GM23338 (cell line): Measurements from ENCODE around the gene ASB5. TPM values are rescaled to one million over a fixed set of nuclear protein-coding genes. Genes with fewer than 3 reads are reported as not detected.

Source experiments
- ATAC-seq: fragments of 200-7000 bp; cut with Tn5 transposase; 3 replicates; pipeline ENCODE4 v1.9.1; 2020
- DNase-seq: peaks from one replicate; pipeline ENCODE4 v3.0.0-alpha.2; 2015; ENCODE audit warnings: low spot score
- H2AFZ ChIP-seq: fragments of 200-600 bp; sonication (generic); 2 replicates; pipeline ENCODE4 v1.8.0; 2016; ENCODE audit warnings: antibody characterized with exemption, mild to moderate bottlenecking, moderate library complexity
- H3F3A ChIP-seq: fragments of 200-600 bp; sonication (generic); replicated peaks from 2 replicates; pipeline ENCODE4 v1.8.0; 2017; ENCODE audit warnings: antibody characterized with exemption, mixed run types, low read depth
- H3K27ac ChIP-seq: fragments of 200-600 bp; sonication (generic); 2 replicates; pipeline ENCODE4 v1.6.1; 2016; ENCODE audit warnings: low read depth
- H3K27me3 ChIP-seq: fragments of 200-600 bp; sonication (generic); 2 replicates; pipeline ENCODE4 v1.8.0; 2016; ENCODE audit warnings: mild to moderate bottlenecking, mixed run types, moderate library complexity; ENCODE audit not compliant: insufficient read depth
- H3K36me3 ChIP-seq: fragments of 200-600 bp; sonication (generic); 2 replicates; pipeline ENCODE4 v1.8.0; 2016; ENCODE audit warnings: mild to moderate bottlenecking; ENCODE audit not compliant: insufficient read depth
- H3K4me1 ChIP-seq: fragments of 200-600 bp; sonication (generic); 2 replicates; pipeline ENCODE4 v1.8.0; 2016; ENCODE audit warnings: mild to moderate bottlenecking, moderate library complexity; ENCODE audit not compliant: insufficient read depth
- H3K4me2 ChIP-seq: fragments of 200-600 bp; sonication (generic); 2 replicates; pipeline ENCODE4 v1.7.1; 2017; ENCODE audit warnings: mixed run types
- H3K4me3 ChIP-seq: fragments of 200-600 bp; sonication (generic); 2 replicates; pipeline ENCODE4 v1.6.1; 2016; ENCODE audit warnings: mixed run types
- H3K79me2 ChIP-seq: fragments of 200-600 bp; sonication (generic); replicated peaks from 2 replicates; pipeline ENCODE4 v1.8.0; 2017; ENCODE audit warnings: mild to moderate bottlenecking; ENCODE audit not compliant: insufficient read depth
- H3K9me2 ChIP-seq: fragments of 200-600 bp; sonication (generic); 2 replicates; pipeline ENCODE4 v1.8.0; 2017; ENCODE audit not compliant: insufficient read depth
- H4K20me1 ChIP-seq: fragments of 200-600 bp; sonication (generic); replicated peaks from 2 replicates; pipeline ENCODE4 v1.8.0; 2017; ENCODE audit warnings: mild to moderate bottlenecking; ENCODE audit not compliant: insufficient read depth
- H3K27ac Mint-ChIP-seq: 2 replicates; pipeline ENCODE4 v1.8.0; 2020; ENCODE audit warnings: inconsistent platforms, mild to moderate bottlenecking, moderate library complexity, mixed read lengths
- H3K27me3 Mint-ChIP-seq: 3 replicates; pipeline ENCODE4 v1.8.0; 2022; ENCODE audit warnings: low read depth, mild to moderate bottlenecking, moderate library complexity, mixed read lengths, inconsistent platforms; ENCODE audit not compliant: insufficient read depth, poor library complexity
- H3K36me3 Mint-ChIP-seq: 3 replicates; pipeline ENCODE4 v1.8.0; 2021; ENCODE audit warnings: low read depth, mild to moderate bottlenecking, inconsistent platforms, moderate library complexity, mixed read lengths
- H3K4me1 Mint-ChIP-seq: 3 replicates; pipeline ENCODE4 v1.8.0; 2020; ENCODE audit warnings: mild to moderate bottlenecking, inconsistent platforms, mixed read lengths
- H3K4me3 Mint-ChIP-seq: 3 replicates; pipeline ENCODE4 v1.8.0; 2021; ENCODE audit warnings: moderate library complexity, mild to moderate bottlenecking, inconsistent platforms, mixed read lengths
- H3K9me3 Mint-ChIP-seq: 3 replicates; pipeline ENCODE4 v1.8.0; 2020; ENCODE audit warnings: moderate library complexity, mild to moderate bottlenecking, inconsistent platforms, mixed read lengths
- CREB1 ChIP-seq: fragments of 250-450 bp; sonication (Bioruptor Pico); IDR thresholded peaks from 2 replicates; pipeline ENCODE4 v1.5.0; 2020; ENCODE audit warnings: low read depth, mild to moderate bottlenecking, moderate library complexity
- EZH2 ChIP-seq: fragments of 200-600 bp; sonication (generic); IDR thresholded peaks from one replicate; pipeline ENCODE4 v1.8.0; 2017; ENCODE audit warnings: antibody characterized with exemption, mild to moderate bottlenecking, low read depth; ENCODE audit not compliant: unreplicated experiment
- EZH2phosphoT487 ChIP-seq: fragments of 200-600 bp; sonication (generic); IDR thresholded peaks from one replicate; pipeline ENCODE4 v1.8.1; 2018; ENCODE audit warnings: antibody characterized with exemption; ENCODE audit not compliant: unreplicated experiment
- STAT1 ChIP-seq: IDR thresholded peaks from one replicate; pipeline ENCODE4 v1.6.1; 2016; ENCODE audit warnings: antibody characterized with exemption; ENCODE audit not compliant: unreplicated experiment
- ZNF114 ChIP-seq: fragments of 250-450 bp; sonication (Bioruptor Pico); IDR thresholded peaks from 2 replicates; pipeline ENCODE4 v1.5.0; 2020; ENCODE audit warnings: mild to moderate bottlenecking, moderate library complexity
- ZNF331 ChIP-seq: fragments of 250-450 bp; sonication (Bioruptor Pico); IDR thresholded peaks from 2 replicates; pipeline ENCODE4 v1.5.0; 2020; ENCODE audit warnings: low read depth, mild to moderate bottlenecking, moderate library complexity
- polyA plus RNA-seq: library from polyadenylated mRNA; unstranded; fragments of >200 nt; fragmentation: Nextera tagmentation; extraction: Ambion mirVana; gene quantifications from 2 replicates; pipeline ENCODE4 v1.2.1, GENCODE V29; 2016
- total RNA-seq: library from RNA; depleted of rRNA; stranded (reverse); fragments of >200 nt; shearing (Covaris generic); gene quantifications from 2 replicates; pipeline ENCODE4 v1.2.3, GENCODE V29; 2014
- TF ChIP-seq, protein P1 (sequence below): fragments of 250-450 bp; sonication (Bioruptor Pico); IDR thresholded peaks from 2 replicates; pipeline ENCODE4 v1.5.0; 2020; ENCODE audit warnings: mild to moderate bottlenecking, moderate library complexity
- TF ChIP-seq, protein P2 (sequence below), 2 experiments: fragments of 200-600 bp in 1 of 2; sonication (generic) in 1 of 2; conservative IDR thresholded peaks; 2 replicates each; pipeline versions ENCODE4 v1.5.1 to v1.6.1; 2016 to 2017; ENCODE audit warnings: antibody characterized with exemption in 2 of 2, low read depth in 2 of 2, mild to moderate bottlenecking in 2 of 2, moderate library complexity in 1 of 2
- TF ChIP-seq, protein P3 (sequence below): IDR thresholded peaks from 2 replicates; pipeline ENCODE4 v1.6.1; 2016; ENCODE audit warnings: antibody characterized with exemption

The ASB5 gene
- total and polyA plus RNA-seq, 2 experiments from 2014 or later = not detected

DNA sequence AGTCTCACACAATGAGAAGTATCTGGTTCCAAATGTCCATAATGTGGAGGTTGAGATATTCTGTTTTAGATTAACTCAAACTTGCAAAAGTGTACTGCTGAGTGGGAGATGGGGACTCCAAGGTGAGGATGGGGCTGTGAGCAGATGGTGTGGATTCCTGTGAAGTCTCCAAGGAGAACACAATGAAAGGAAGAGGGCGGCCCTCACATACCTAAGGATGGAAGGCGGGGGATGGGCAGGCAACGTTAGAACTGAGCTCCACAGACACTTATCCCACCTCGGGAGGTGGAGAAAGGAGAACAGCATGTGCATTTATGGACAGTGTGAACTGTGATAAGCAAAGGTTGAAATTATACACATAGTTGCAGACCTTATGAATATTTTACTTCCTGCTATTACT lies 63.7 kb downstream of the ASB5 start:
- H3K36me3 Mint-ChIP-seq = no peaks in the 10 kb centered on the region
- ATAC-seq = no peak

More for the DNA sequence above, 63.7 kb downstream of the ASB5 start:
- H3K27ac ChIP-seq = no peak overlapping the region
- TF ChIP-seq ZNF331 (CRISPR knock-in tag) = no peak
- TF ChIP-seq, protein P1, sequence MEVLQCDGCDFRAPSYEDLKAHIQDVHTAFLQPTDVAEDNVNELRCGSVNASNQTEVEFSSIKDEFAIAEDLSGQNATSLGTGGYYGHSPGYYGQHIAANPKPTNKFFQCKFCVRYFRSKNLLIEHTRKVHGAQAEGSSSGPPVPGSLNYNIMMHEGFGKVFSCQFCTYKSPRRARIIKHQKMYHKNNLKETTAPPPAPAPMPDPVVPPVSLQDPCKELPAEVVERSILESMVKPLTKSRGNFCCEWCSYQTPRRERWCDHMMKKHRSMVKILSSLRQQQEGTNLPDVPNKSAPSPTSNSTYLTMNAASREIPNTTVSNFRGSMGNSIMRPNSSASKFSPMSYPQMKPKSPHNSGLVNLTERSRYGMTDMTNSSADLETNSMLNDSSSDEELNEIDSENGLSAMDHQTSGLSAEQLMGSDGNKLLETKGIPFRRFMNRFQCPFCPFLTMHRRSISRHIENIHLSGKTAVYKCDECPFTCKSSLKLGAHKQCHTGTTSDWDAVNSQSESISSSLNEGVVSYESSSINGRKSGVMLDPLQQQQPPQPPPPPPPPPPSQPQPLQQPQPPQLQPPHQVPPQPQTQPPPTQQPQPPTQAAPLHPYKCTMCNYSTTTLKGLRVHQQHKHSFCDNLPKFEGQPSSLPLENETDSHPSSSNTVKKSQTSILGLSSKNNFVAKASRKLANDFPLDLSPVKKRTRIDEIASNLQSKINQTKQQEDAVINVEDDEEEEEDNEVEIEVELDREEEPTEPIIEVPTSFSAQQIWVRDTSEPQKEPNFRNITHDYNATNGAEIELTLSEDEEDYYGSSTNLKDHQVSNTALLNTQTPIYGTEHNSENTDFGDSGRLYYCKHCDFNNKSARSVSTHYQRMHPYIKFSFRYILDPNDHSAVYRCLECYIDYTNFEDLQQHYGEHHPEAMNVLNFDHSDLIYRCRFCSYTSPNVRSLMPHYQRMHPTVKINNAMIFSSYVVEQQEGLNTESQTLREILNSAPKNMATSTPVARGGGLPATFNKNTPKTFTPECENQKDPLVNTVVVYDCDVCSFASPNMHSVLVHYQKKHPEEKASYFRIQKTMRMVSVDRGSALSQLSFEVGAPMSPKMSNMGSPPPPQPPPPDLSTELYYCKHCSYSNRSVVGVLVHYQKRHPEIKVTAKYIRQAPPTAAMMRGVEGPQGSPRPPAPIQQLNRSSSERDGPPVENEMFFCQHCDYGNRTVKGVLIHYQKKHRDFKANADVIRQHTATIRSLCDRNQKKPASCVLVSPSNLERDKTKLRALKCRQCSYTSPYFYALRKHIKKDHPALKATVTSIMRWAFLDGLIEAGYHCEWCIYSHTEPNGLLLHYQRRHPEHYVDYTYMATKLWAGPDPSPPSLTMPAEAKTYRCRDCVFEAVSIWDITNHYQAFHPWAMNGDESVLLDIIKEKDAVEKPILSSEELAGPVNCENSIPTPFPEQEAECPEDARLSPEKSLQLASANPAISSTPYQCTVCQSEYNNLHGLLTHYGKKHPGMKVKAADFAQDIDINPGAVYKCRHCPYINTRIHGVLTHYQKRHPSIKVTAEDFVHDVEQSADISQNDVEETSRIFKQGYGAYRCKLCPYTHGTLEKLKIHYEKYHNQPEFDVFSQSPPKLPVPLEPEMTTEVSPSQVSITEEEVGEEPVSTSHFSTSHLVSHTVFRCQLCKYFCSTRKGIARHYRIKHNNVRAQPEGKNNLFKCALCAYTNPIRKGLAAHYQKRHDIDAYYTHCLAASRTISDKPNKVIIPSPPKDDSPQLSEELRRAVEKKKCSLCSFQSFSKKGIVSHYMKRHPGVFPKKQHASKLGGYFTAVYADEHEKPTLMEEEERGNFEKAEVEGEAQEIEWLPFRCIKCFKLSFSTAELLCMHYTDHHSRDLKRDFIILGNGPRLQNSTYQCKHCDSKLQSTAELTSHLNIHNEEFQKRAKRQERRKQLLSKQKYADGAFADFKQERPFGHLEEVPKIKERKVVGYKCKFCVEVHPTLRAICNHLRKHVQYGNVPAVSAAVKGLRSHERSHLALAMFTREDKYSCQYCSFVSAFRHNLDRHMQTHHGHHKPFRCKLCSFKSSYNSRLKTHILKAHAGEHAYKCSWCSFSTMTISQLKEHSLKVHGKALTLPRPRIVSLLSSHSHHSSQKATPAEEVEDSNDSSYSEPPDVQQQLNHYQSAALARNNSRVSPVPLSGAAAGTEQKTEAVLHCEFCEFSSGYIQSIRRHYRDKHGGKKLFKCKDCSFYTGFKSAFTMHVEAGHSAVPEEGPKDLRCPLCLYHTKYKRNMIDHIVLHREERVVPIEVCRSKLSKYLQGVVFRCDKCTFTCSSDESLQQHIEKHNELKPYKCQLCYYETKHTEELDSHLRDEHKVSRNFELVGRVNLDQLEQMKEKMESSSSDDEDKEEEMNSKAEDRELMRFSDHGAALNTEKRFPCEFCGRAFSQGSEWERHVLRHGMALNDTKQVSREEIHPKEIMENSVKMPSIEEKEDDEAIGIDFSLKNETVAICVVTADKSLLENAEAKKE (CRISPR knock-in tag) = peak; percentile 14; the same call in 1 of the 2 replicates
- TF ChIP-seq, protein P2, sequence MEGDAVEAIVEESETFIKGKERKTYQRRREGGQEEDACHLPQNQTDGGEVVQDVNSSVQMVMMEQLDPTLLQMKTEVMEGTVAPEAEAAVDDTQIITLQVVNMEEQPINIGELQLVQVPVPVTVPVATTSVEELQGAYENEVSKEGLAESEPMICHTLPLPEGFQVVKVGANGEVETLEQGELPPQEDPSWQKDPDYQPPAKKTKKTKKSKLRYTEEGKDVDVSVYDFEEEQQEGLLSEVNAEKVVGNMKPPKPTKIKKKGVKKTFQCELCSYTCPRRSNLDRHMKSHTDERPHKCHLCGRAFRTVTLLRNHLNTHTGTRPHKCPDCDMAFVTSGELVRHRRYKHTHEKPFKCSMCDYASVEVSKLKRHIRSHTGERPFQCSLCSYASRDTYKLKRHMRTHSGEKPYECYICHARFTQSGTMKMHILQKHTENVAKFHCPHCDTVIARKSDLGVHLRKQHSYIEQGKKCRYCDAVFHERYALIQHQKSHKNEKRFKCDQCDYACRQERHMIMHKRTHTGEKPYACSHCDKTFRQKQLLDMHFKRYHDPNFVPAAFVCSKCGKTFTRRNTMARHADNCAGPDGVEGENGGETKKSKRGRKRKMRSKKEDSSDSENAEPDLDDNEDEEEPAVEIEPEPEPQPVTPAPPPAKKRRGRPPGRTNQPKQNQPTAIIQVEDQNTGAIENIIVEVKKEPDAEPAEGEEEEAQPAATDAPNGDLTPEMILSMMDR (conservative IDR thresholded peaks at IDR 0.05; ENCODE audit: low read depth in 2 of 2) = no peak
- TF ChIP-seq EZH2phosphoT487 = no peak
- TF ChIP-seq ZNF114 (CRISPR knock-in tag) = no peak
- TF ChIP-seq STAT1 = no peak
- TF ChIP-seq, protein P3, sequence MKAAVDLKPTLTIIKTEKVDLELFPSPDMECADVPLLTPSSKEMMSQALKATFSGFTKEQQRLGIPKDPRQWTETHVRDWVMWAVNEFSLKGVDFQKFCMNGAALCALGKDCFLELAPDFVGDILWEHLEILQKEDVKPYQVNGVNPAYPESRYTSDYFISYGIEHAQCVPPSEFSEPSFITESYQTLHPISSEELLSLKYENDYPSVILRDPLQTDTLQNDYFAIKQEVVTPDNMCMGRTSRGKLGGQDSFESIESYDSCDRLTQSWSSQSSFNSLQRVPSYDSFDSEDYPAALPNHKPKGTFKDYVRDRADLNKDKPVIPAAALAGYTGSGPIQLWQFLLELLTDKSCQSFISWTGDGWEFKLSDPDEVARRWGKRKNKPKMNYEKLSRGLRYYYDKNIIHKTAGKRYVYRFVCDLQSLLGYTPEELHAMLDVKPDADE = no peak
- no peak for TF ChIP-seq CREB1 (CRISPR knock-in tag)
- TF ChIP-seq EZH2 = no peak
- H3F3A ChIP-seq = no peaks in the 10 kb centered on the region
- H3K9me2 ChIP-seq = peaks cover 6% of the 10 kb centered on the region
- no peaks in the 10 kb centered on the region for H3K4me1 ChIP-seq
- no peaks in the 10 kb centered on the region for H3K27me3 ChIP-seq
- no peak overlapping the region for H3K4me3 ChIP-seq
- no peaks in the 10 kb centered on the region for H4K20me1 ChIP-seq
- H3K36me3 ChIP-seq = no peaks in the 10 kb centered on the region
- no peak overlapping the region for H2AFZ ChIP-seq
- H3K79me2 ChIP-seq = no peaks in the 10 kb centered on the region
- Mint-ChIP-seq H3K27ac (no peak overlapping the region), H3K4me1 (peaks cover 11% of the 10 kb centered on the region), H3K4me3 (no peak overlapping the region), H3K27me3 (peaks cover 6% of the 10 kb centered on the region), H3K9me3 (peaks cover 3% of the 10 kb centered on the region; the same call in 1 of the 3 replicates)
- peak; percentile 33 for DNase-seq
- no peak overlapping the region for H3K4me2 ChIP-seq
